ENCODE results near the gene USP1. TPM values are rescaled to one million over a fixed set of nuclear protein-coding genes. Genes with fewer than 3 reads are reported as not detected.
A peak's percentile ranks its signal among the peaks of the same experiment; 100 is the strongest.

USP1 gene
- polyA plus RNA-seq, 1 donor (not counting 4 experiments of a cell fraction or from before 2014, with no cell fraction given) = 12.0 TPM

DNA sequence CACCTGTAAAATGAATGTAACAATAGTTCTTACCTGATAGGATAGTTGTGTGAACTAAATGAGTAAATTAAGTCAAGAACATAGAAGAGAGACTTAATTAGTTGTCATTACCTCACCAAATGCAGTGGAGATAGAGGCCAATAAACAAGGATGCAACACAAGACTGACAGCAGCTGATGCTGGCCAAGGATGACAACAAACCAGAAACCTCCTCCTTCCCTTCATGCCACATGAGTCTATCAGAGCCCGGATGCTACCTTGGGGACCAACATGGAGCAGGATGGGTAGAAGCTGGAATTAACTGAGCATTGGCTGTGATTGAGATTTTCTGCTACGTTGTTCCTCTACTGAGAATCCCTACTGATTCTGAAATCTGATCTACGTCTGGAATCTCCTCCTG is 30.3 kb upstream of the USP1 start:
- H3K4me3 ChIP-seq (ENCODE audit: control insufficient read depth in 2 of 3, extremely low read depth in 1 of 3, insufficient read depth in 2 of 3, low read depth in 1 of 3, low read length in 3 of 3) = no peak overlapping the region
- no peaks in the 10 kb centered on the region for H3K9me1 ChIP-seq (ENCODE audit: control insufficient read depth, extremely low read depth, insufficient read depth, low read length)
- H3K9me3 ChIP-seq (ENCODE audit: control insufficient read depth, low read depth, low read length) = no peaks in the 10 kb centered on the region
- H3K79me2 ChIP-seq (ENCODE audit: control insufficient read depth, insufficient read depth, low read length) = no peaks in the 10 kb centered on the region
- H3K4me1 ChIP-seq (ENCODE audit: control insufficient read depth, extremely low read depth, insufficient read depth, low read length) = no peaks in the 10 kb centered on the region
- H3K4me2 ChIP-seq (ENCODE audit: control insufficient read depth, extremely low read depth, insufficient read depth, low read depth, low read length) = no peak overlapping the region
- no peak for TF ChIP-seq EZH2 (IDR thresholded peaks at IDR 0.05; ENCODE audit: low read length)
- TF ChIP-seq, protein P1, sequence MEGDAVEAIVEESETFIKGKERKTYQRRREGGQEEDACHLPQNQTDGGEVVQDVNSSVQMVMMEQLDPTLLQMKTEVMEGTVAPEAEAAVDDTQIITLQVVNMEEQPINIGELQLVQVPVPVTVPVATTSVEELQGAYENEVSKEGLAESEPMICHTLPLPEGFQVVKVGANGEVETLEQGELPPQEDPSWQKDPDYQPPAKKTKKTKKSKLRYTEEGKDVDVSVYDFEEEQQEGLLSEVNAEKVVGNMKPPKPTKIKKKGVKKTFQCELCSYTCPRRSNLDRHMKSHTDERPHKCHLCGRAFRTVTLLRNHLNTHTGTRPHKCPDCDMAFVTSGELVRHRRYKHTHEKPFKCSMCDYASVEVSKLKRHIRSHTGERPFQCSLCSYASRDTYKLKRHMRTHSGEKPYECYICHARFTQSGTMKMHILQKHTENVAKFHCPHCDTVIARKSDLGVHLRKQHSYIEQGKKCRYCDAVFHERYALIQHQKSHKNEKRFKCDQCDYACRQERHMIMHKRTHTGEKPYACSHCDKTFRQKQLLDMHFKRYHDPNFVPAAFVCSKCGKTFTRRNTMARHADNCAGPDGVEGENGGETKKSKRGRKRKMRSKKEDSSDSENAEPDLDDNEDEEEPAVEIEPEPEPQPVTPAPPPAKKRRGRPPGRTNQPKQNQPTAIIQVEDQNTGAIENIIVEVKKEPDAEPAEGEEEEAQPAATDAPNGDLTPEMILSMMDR (optimal IDR thresholded peaks at IDR 0.05 in 1 of 3, IDR thresholded peaks at IDR 0.05 in 1 of 3, conservative IDR thresholded peaks at IDR 0.05 in 1 of 3; ENCODE audit: extremely low read depth in 1 of 3, insufficient read depth in 2 of 3, low read length in 3 of 3) = no peak
- H3K36me3 ChIP-seq (ENCODE audit: control insufficient read depth in 2 of 2, extremely low read depth in 1 of 2, insufficient read depth in 2 of 2, low read length in 2 of 2) = no peaks in the 10 kb centered on the region
- H3K27ac ChIP-seq (ENCODE audit: control insufficient read depth, insufficient read depth, low read length) = no peak overlapping the region
- no peaks in the 10 kb centered on the region for H3K27me3 ChIP-seq (ENCODE audit: control insufficient read depth, extremely low read depth, insufficient read depth, low read length)
- no peaks in the 10 kb centered on the region for H4K20me1 ChIP-seq (ENCODE audit: control insufficient read depth, extremely low read depth, insufficient read depth, low read length)
- dilution Hi-C loops (cut with MboI; ENCODE audit: extremely low pct_ligation_motif_present, low sequenced_read_pairs) = no loop called here
- DNase-seq (ENCODE audit: low read depth, low spot score) (no peak), FAIRE-seq (no peak)
- no peak overlapping the region for H2AFZ ChIP-seq (ENCODE audit: control insufficient read depth, low read length)
- H3K9ac ChIP-seq (ENCODE audit: control insufficient read depth, extremely low read depth, insufficient read depth, low read length) = no peak overlapping the region

GRCh38 chr1:62407398-62408009 is 29.3 kb upstream of the USP1 start:
- DNase-seq (ENCODE audit: low read depth, low spot score) (no peak), FAIRE-seq (no peak)
- Histone ChIP-seq H4K20me1 (ENCODE audit: control insufficient read depth, extremely low read depth, insufficient read depth, low read length) (no peaks in the 10 kb centered on the region), H3K79me2 (ENCODE audit: control insufficient read depth, insufficient read depth, low read length) (no peaks in the 10 kb centered on the region), H3K27ac (ENCODE audit: control insufficient read depth, insufficient read depth, low read length) (no peak overlapping the region), H3K9me1 (ENCODE audit: control insufficient read depth, extremely low read depth, insufficient read depth, low read length) (no peaks in the 10 kb centered on the region), H3K4me1 (ENCODE audit: control insufficient read depth, extremely low read depth, insufficient read depth, low read length) (no peaks in the 10 kb centered on the region), H3K27me3 (ENCODE audit: control insufficient read depth, extremely low read depth, insufficient read depth, low read length) (no peaks in the 10 kb centered on the region), H3K4me3 (ENCODE audit: control insufficient read depth in 2 of 3, extremely low read depth in 1 of 3, insufficient read depth in 2 of 3, low read depth in 1 of 3, low read length in 3 of 3) (no peak overlapping the region), H3K9me3 (ENCODE audit: control insufficient read depth, low read depth, low read length) (no peaks in the 10 kb centered on the region), H2AFZ (ENCODE audit: control insufficient read depth, low read length) (no peak overlapping the region), H3K9ac (ENCODE audit: control insufficient read depth, extremely low read depth, insufficient read depth, low read length) (no peak overlapping the region), H3K4me2 (ENCODE audit: control insufficient read depth, extremely low read depth, insufficient read depth, low read depth, low read length) (no peak overlapping the region), H3K36me3 (ENCODE audit: control insufficient read depth in 2 of 2, extremely low read depth in 1 of 2, insufficient read depth in 2 of 2, low read length in 2 of 2) (no peaks in the 10 kb centered on the region)
- dilution Hi-C loops (cut with MboI; ENCODE audit: extremely low pct_ligation_motif_present, low sequenced_read_pairs) = no loop called here
- no peak for TF ChIP-seq EZH2 (IDR thresholded peaks at IDR 0.05; ENCODE audit: low read length)
- TF ChIP-seq, protein P1 (optimal IDR thresholded peaks at IDR 0.05 in 1 of 3, IDR thresholded peaks at IDR 0.05 in 1 of 3, conservative IDR thresholded peaks at IDR 0.05 in 1 of 3; ENCODE audit: extremely low read depth in 1 of 3, insufficient read depth in 2 of 3, low read length in 3 of 3) = peak; percentile 31 to 72 (median 67)
